GM21367 (cell line): ENCODE data around the gene NME7.
A peak's percentile ranks its signal among the peaks of the same experiment; 100 is the strongest.

Experiments used
- ATAC-seq: cut with Tn5 transposase; IDR thresholded peaks from one replicate; pipeline ENCODE4 v1.9.1; 2021; ENCODE audit not compliant: unreplicated experiment

The NME7 gene

DNA sequence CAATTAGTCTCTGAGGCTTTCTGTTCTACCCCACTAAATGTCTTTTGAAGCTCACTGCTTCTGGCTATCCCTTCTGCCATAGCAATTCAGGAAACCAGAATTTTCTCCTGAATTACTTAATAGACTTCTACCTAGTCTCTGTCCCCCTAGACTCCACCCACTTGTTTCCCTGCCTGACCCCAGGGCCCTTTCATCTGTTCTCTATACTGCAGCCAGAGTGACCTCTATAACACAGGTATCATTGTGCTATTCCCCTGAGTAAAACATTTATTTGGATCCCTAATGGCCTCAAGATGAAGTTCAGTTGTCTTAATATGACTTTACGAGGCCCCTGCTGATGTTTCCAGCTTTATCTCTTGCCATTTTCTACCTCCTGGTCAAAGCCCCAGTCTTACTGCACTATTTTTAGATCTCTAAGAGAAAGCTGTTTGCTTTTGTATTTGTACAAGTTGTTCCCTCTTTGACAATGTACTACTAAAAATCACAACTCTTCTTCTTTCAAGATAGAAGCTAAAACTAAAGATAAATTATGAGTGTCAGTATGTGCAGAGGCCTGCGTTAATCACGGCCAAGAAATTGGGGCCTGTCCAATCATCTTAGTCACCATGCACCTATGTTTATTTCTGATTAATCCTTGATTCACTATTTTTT, 206.6 kb downstream of the NME7 start:
- ATAC-seq, result no peak

DNA sequence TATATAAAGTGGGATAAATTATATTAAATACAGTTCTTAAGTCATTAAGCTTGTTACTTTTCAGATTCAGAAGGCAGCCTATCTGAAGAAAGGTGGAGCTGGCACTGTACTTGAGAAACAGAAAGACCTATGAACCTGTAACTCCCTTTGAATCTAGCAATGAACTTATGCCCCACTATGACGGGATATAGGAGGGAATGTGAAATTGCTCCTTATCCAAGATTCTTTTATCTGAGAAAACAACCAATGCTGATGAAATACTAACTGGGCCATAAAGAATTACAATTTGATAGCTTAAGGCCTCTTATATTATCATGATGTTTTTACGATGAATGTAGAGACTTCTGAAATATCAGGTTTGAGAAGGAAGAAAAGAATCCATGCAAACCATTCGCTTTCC, 211.0 kb downstream of the NME7 start:
- ATAC-seq, result no peak

DNA sequence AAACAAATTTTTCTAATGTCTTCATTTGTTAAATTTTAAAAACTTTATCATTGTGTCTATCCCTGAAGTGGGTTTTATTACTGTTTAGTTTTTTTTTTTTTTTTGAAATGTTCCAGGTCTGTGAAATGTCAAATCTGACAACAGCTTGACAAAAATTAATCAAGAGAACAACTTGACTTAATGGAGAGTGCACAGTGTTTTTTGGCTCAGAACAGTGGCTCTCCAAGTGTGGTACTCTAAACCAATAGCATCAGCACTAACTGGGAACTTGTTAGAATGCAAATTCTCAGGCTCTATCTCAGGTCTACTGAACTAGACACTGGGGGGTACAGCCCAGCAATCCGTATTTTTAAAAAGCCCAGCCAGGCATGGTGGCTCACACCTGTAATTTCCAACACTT, 211.9 kb downstream of the NME7 start:
- ATAC-seq, result no peak

DNA sequence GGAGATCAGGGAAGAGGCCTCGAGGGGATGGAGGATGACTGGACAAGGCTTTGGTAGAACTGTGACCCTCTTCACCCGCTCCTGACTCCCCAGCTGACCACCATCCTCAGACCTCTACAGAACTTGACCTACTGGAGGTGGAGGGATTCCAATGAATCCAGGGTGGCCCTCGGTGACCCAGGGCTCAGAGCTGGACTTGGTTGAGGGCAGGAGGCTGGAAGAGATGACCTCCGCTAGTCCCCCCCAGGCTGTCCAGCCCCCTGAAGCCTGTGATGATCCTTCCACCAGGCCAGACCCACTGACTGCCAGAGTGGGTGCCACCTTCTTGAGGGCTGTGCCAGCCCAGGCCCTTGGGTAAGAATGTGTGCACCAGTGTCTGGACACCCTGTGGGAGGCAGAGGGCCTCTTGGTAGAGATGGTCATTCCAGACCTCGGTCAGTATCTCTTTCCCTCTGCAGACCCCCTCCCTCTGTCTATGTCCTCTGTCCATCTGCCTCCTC, 216.2 kb downstream of the NME7 start:
- no peak for ATAC-seq

DNA sequence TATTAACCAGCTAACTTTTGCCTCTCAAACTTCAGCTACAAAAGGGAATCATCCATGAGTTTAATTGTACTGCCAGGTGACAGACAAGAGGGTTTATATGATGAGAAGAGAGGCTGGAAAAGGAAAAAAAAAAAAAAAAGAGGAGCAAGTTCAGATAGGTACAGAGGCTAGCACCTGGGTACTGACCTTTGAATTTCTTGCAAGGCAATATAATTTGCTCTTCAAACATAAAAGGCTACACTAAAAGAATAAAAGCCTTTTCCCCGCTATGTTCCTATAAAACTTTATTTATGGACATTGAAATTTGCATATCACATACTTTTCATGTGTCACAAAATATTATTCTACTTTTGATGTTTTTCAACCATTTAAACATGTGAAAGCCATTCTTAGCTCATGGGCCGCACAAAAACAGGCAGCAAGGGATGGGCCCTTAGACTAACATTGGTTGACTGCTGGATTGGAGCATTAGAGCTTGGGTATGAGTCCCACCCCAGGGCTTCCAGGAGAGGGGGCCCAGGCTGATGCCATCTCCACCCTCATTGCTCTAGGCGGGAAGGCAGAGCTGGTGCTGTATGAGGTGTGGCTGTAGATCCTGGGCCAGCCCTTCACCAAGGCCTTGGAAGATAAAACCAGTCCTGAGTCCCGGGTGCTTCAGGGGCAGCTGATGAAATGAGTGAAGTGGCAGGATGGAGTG, 216.8 kb downstream of the NME7 start:
- ATAC-seq, result no peak

DNA sequence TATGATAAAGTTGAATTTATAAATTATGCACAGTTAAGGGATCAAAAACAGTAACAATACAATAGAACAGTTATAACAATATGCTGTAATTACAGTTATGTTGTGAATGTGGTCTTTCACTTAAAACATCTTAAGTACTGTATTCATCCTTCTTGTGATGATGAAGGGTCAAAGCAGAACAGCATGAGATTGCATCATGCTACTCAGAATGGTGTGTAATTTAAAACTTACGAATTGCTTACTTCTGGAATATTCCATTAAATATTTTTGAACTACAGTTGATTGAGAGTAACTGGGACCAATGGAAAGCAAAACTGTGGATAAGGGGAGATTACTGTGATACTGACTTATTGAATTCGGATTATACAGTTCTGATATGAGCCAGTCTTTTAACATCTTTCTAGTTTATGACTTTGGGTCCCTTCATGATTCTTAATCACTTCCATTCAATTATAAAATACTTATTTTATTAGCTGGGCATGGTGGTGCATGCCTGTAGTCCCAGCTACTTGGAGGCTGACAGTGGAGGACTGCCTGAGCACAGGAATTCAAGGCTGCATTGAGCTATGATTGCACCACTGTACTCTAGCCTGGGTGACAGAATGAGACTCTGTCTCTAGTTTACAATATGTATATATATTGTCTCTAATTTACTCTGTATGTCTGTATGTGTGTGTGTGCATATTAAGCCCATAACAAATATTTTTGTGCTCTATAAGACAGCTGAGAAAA, 217.9 kb downstream of the NME7 start:
- ATAC-seq, result no peak

DNA sequence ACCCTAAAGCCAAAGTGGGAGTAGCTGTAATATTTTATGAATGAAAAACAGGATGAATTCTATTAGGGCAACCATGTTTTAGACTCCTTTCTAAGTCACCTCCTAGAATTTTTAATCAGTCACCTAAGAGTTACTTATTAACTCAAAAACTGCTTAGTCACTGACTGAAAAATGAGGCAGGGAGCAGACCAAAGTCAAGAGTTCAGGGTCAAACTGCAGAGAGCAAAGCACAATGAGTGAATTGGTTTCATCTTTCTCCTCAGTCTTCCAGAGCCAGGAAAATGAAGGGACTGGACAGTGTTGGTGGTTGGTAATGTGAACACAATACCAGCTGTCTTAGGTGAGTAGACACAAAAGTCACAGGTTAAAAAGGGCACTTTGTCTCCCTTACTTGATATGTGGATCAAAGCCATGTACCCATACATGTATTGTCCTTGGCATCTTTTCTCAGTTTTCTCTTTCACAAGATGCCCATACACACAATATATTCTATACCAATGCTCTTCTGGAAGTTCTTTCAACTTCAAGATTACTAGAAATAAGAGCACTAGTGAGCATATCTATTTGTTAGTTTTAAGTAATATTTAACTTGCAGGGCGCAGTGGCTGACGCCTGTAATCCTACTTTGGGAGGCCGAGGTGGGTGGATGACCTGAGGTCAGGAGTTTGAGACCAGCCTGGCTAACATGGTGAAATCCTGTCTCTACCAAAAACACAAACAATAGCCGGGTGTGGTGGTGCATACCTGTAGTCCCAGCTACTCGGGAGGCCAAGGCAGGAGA, 218.9 kb downstream of the NME7 start:
- no peak for ATAC-seq

DNA sequence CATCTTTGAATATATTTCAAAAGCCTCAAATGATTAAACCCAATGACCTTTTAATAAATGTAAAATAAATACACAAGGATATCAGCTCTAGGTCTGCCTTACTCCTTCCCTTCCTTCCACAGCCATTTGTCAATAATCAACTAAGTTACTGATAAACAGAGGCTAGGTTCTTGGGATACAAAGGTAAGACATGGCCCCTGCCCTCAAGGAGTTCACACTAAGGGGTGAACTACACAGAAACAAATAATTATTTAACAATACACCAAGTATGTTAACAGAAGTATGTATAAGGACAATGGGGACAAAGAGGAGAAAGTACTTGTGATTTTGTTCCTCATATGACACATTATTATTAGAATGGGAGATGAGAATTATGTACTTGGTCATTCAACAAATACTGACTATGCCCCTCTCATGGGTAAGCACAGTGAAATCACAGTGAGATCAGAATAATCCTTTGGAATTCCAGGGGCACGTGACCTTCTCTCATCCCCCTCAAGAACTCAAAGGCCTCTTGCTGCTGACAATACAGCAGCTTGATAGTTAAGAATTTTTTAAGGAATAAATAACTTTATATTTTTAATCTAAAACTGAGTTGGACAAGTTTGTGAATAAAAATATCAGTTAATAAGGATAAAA, 220.9 kb downstream of the NME7 start:
- ATAC-seq, result no peak

DNA sequence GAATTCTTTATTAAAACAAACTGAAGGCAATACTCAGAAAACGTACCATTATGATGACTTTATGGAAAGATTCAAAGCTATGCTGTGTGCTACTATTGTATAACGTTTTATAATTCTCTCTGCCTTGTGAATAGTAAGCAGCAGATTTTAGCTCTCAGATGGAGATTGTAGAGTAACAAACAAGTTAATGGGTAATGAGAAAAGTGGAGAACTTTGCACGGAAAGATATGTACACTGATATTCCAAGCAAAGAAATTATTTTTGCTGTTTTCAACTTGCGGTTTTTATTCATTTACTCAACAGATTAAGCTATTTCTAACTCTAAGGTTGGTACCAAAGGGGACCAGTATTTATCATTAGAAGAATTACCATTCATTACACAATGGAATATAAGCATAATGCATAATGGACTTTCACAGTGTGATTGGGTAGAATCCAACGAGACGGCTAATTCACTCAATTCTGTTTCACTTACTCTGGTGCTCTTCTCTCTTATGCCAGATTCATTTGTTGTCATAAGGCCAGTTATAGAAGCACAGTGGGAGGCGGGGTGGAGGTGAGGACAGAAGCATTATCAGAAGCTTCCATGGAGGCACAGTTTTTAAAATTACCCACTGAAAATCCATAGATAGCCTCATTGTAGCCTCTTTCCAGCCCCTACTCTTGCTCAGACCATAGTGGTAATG, 222.5 kb downstream of the NME7 start:
- ATAC-seq, result no peak

DNA sequence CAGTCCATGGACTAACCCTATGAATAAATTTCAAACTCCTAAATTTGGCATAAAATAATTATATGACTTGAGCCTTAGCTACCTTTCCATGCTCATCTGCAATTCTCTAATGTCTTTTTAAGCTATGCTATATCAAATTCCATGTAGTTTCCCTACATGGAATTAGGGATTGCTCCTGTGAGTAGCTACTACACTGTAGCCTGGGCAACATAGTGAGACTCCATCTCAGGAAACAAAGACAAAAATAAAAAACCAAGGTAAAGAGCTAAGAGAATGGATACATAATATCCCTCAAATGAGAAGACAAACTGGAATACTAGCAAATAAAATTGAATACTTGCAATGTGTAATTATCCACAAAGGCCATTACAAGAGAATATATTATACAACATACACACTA, 223.6 kb downstream of the NME7 start:
- ATAC-seq, result no peak

DNA sequence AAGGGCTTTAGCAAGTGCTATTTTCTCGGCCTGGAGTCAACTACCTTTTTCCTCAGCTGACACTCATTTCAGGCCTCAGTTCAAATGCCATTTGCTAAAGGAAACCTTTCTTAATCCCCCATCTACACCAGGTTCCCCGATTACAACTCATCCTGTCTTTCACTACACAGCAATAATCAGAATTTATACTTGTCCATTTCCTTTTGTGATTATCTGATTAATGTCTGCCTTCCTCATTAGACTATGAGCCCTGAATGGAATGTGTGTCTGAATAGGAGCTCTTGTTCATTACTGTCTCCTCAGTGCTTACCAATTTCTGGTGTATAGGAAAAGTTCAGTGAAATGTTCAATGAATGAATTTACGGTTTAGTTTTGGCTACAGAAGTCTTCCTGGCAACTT, 224.3 kb downstream of the NME7 start:
- no peak for ATAC-seq

DNA sequence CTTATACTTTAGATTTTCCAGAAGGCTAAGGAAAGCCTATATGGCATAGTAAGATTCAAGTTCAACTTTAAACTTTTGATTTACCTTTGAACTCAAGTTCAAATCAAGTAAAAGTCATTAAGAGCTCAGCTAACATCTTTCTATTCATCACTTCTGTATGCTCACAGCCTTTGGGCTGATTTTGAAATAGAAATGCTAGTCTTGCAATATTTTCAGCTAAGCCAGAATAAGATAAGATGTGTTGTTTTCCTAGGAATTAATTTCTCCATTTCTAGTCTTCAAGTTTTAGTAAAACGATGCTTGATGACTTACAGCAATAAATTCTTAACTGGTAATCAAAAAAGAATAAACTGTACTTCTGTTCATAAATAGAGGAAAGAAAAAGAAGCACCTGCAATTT, 225.5 kb downstream of the NME7 start:
- ATAC-seq, result no peak

DNA sequence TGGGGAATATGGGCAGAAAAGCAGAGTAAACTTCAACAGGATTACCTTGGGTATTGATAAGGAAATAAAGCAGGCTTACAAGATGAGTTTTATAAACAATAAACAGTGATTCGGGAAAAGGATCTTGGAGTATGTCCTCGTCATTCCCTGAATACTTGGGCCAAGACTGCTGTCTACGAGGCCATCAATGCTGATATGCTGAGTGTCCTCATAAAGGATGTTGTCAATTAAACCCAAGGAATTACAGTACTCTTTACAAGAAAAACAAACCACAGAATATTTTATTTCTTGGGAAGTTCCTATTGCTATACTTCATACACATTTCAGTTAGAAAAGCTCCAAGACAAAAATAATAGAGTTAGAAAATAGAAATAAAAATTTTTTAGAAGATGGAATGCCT, 226.2 kb downstream of the NME7 start:
- ATAC-seq, result no peak

DNA sequence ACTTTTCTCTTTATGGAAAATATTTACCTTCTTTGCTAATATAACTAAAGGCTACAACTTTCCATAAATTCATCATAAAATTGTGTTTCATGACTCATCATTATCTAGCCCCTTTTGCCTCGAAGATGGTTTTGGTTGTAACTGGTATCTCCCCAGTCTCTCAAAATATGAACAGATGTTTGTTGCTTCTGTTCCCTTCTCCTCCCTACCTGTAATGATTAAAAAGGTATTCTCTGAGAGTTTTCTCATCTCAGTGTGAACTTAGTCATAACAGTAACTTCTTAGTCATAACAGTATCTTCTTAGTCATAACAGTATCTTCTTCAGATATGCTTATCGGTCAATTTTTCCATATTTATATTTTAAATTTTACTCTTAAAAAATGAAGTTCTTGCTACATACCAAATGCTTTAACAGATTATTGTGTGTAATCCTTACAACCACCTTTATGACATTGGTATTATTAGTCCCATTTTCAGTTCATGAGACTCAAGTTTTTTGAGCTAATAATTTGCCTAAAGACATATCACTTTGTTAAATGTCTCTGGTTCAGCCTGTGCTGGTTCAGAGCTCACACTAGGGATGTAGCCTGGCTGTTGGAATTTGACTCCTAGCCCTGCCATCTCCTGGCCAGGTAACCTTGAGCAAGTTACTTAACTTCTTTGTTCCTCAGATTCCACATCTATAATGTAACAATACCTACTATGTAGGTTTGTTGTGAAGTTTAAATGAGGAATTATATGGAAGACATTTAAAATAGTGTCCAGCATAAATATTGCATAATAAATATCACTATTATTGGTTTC, 228.5 kb downstream of the NME7 start:
- ATAC-seq, result peak; percentile 86

DNA sequence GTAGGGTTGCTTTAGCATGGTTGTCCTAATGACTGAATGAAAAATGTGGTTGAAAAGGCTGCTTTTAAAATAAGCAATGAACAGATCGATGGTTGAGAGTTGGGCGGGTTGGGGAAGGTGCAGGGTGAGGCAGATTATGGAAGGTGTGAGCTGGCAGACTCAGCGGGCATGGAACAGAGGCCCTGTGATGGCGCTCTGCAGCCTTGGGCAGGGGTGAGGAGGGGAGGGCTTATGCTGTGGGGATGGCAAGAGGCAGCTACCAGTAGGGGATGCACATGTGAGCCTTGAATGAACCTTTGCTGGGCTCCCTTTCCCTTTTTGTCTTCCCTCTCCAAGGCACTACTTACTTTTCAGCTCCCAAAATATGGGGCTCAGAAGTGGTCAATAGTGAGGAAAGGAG, 230.2 kb downstream of the NME7 start:
- no peak for ATAC-seq

DNA sequence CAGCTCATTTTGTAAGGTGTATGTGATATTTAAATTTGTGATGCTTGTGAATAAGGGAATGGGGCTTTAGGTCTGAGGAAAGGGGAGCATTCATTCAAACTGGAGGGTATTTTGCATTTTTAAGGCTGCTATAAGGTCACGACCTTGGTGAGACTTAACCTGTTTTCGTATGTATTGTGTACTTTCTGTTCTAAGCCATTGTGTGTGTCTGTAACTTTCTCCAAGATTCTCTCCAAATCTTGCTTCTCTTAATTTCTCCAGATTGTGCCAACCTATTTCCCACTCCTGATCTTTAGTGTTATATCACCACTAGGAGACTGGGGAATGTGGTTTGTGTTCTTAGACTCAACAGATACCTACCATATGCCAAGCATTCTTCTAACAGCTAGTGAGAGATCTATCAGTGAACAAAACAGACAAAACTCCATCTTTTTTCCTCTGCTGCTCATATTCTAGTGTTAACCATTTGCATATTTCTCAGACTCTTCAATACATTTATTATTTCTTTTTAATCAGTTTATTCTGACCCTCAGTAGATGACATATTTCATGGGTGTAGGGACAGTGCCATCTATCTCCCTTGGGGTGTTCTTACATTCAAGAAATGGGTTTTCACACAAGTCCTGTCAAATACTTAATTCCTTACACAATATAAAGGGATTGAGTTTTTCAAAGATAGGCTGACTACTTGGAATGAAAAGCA, 233.6 kb downstream of the NME7 start:
- no peak for ATAC-seq

DNA sequence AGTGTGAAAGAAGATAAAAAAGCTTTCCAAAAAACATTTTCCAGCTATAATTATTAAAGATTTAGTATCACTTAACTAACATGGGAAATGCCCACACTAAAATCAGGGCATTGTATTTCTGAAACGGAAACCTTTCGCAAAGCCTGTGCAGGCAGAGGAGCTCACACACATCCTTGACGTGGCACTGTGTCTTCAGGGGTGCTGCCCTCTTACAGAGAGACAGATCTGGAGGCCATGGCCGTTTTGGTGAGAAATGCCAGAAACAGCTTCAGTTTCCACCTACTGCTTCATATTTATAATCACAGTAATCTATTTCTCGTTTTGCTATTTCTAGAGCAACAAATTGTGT, 234.4 kb downstream of the NME7 start:
- no peak for ATAC-seq

DNA sequence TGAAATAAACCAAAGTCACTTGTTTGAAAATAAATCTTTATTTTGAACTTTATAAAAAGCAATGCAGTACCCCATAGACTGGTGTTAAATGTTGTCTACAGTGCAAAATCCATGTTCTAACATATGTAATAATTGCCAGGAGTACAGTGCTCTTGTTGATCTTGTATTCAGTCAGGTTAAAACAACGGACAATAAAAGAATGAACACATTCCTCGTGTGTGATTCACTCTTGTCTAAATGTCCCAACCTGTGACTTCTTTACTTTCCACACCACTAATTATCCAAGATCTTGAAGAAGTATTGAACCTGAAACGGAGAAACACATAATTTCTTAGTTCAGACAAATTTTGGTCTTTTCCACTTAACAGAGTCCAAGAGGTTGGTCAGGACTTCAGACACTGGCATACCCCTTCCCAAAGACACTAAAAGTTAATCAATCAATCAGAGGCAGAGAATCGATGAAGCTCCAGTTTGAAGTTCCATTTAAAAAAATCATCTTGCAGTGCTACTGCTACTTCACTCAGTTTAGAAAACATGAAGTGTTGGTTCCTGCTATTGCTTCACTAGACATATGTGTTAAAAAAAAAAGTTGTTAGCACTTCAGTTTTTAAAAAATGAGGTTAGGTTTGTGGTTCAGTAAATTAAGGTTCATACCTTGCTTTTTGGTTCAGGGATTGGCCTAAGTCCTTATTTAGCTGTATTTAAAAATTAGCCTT, 234.9 kb downstream of the NME7 start:
- no peak for ATAC-seq
